MM.1S (cell line): ENCODE results near the gene RNF180.
A peak's percentile ranks its signal among the peaks of the same experiment; 100 is the strongest.
"Not testable (repeated sequence)": the region's sequence is repeated elsewhere in the genome, so short reads cannot be mapped to it uniquely, and the experiment has no call there.

Experiments
- DNase-seq: peaks from one replicate; pipeline ENCODE4 v3.0.0-alpha.2; 2015
- H2AFZ ChIP-seq: fragments of 300-600 bp; sonication (generic); 2 replicates; pipeline ENCODE4 v1.6.0; 2016; ENCODE audit warnings: antibody characterized with exemption, low read length
- H3F3A ChIP-seq: fragments of 300-600 bp; sonication (generic); 2 replicates; pipeline ENCODE4 v1.6.1; 2016; ENCODE audit warnings: mild to moderate bottlenecking, antibody characterized with exemption, low read length, moderate library complexity, mixed read lengths; ENCODE audit not compliant: insufficient read depth
- H3K27ac ChIP-seq: fragments of 300-600 bp; sonication (generic); 2 replicates; pipeline ENCODE4 v1.5.1; 2016; ENCODE audit warnings: mild to moderate bottlenecking, low read length
- H3K27me3 ChIP-seq: fragments of 300-600 bp; sonication (generic); replicated peaks from 2 replicates; pipeline ENCODE4 v1.6.0; 2016; ENCODE audit warnings: low read length; ENCODE audit not compliant: insufficient read depth
- H3K36me3 ChIP-seq: fragments of 300-600 bp; sonication (generic); replicated peaks from 2 replicates; pipeline ENCODE4 v1.6.1; 2016; ENCODE audit warnings: mild to moderate bottlenecking, low read length, mixed read lengths; ENCODE audit not compliant: insufficient read depth
- H3K4me1 ChIP-seq: fragments of 300-600 bp; sonication (generic); 2 replicates; pipeline ENCODE4 v1.6.1; 2016; ENCODE audit warnings: low read length, mixed read lengths
- H3K4me2 ChIP-seq: fragments of 300-600 bp; sonication (generic); 2 replicates; pipeline ENCODE4 v1.6.0; 2016; ENCODE audit warnings: low read depth, low read length
- H3K4me3 ChIP-seq: fragments of 300-600 bp; sonication (generic); 2 replicates; pipeline ENCODE4 v1.5.1; 2016; ENCODE audit warnings: low read length, mixed read lengths
- H3K79me2 ChIP-seq: fragments of 300-600 bp; sonication (generic); 2 replicates; pipeline ENCODE4 v1.6.1; 2016; ENCODE audit warnings: mixed run types, low read length, mixed read lengths
- H3K9ac ChIP-seq: fragments of 300-600 bp; sonication (generic); 2 replicates; pipeline ENCODE4 v1.6.1; 2016; ENCODE audit warnings: low read length, mixed read lengths
- H3K9me2 ChIP-seq: fragments of 300-600 bp; sonication (generic); replicated peaks from 2 replicates; pipeline ENCODE4 v1.6.1; 2016; ENCODE audit warnings: mild to moderate bottlenecking, low read length, mixed read lengths; ENCODE audit not compliant: insufficient read depth
- H3K9me3 ChIP-seq: fragments of 300-600 bp; sonication (generic); replicated peaks from 2 replicates; pipeline ENCODE4 v1.6.1; 2016; ENCODE audit warnings: mild to moderate bottlenecking, low read length, mixed read lengths; ENCODE audit not compliant: insufficient read depth
- H4K20me1 ChIP-seq: fragments of 300-600 bp; sonication (generic); 2 replicates; pipeline ENCODE4 v1.6.1; 2016; ENCODE audit warnings: mild to moderate bottlenecking, low read length, moderate library complexity, mixed read lengths; ENCODE audit not compliant: insufficient read depth
- EZH2 ChIP-seq: fragments of 300-600 bp; sonication (generic); optimal IDR thresholded peaks from 2 replicates; pipeline ENCODE3; 2017; ENCODE audit warnings: low read depth, mild to moderate bottlenecking, antibody characterized with exemption, low read length, mixed read lengths
- EZH2phosphoT487 ChIP-seq: fragments of 300-600 bp; sonication (generic); IDR thresholded peaks from 2 replicates; pipeline ENCODE4 v1.6.1; 2018; ENCODE audit warnings: antibody characterized with exemption, low read length
- TF ChIP-seq, protein P1 (sequence below): fragments of 300-600 bp; sonication (generic); IDR thresholded peaks from 2 replicates; pipeline ENCODE4 v1.5.1; 2016; ENCODE audit warnings: antibody characterized with exemption, low read length, mixed read lengths

The RNF180 gene

DNA sequence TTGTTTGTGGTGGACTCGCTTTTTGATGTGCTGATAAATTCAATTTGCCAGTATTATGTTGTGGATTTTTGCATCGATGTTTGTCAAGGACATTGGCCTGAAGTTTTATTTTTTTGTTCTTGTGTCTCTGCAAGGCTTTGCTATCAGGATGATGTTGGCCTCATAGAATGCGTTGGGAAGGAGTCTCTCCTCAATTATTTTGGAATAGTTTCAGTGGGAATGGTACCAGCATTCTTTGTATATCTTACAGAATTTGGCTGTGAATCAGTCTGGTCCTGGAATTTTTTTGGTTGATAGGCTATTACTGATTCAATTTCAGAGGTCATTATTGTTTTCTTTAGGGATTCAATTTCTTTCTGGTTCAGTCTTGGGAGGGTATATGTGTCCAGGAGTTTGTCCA, 198.8 kb downstream of the RNF180 start:
- Histone ChIP-seq H3K79me2 (no peaks in the 10 kb centered on the region), H3K4me2 (no peak overlapping the region), H3K4me3 (no peak overlapping the region), H3K27ac (no peak overlapping the region), H3K27me3 (no peaks in the 10 kb centered on the region), H3K9me3 (no peaks in the 10 kb centered on the region), H3K9me2 (no peaks in the 10 kb centered on the region), H2AFZ (no peak overlapping the region), H4K20me1 (no peaks in the 10 kb centered on the region), H3F3A (no peaks in the 10 kb centered on the region), H3K36me3 (no peaks in the 10 kb centered on the region), H3K4me1 (no peaks in the 10 kb centered on the region), H3K9ac (no peak overlapping the region)
- TF ChIP-seq, protein P1, sequence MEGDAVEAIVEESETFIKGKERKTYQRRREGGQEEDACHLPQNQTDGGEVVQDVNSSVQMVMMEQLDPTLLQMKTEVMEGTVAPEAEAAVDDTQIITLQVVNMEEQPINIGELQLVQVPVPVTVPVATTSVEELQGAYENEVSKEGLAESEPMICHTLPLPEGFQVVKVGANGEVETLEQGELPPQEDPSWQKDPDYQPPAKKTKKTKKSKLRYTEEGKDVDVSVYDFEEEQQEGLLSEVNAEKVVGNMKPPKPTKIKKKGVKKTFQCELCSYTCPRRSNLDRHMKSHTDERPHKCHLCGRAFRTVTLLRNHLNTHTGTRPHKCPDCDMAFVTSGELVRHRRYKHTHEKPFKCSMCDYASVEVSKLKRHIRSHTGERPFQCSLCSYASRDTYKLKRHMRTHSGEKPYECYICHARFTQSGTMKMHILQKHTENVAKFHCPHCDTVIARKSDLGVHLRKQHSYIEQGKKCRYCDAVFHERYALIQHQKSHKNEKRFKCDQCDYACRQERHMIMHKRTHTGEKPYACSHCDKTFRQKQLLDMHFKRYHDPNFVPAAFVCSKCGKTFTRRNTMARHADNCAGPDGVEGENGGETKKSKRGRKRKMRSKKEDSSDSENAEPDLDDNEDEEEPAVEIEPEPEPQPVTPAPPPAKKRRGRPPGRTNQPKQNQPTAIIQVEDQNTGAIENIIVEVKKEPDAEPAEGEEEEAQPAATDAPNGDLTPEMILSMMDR: no peak
- TF ChIP-seq EZH2 (no peak), EZH2phosphoT487 (no peak)
- DNase-seq: no peak

DNA sequence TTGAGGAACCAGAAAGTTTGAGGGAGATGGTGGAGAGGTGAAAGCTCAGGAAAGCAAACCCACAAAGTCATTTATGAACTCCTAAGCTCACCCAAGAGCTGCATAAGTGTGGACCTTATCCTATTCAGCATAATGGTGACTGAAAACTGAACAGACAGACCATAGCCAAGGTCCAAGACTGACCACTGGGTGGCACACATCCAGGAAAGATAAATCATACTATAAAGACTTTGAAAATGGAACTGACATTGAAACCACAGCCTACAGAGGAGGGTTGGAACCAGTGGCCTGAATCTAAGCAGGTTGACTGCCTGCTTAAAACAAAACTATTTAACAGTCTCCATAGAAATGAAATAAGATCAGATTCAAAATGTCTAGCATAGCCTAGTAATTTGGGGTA, 219.1 kb downstream of the RNF180 start:
- H3K4me2 ChIP-seq: no peak overlapping the region
- no peak for TF ChIP-seq EZH2phosphoT487
- TF ChIP-seq, protein P1: peak; percentile 58
- no peak for TF ChIP-seq EZH2
- no peaks in the 10 kb centered on the region for H3K27me3 ChIP-seq
- no peaks in the 10 kb centered on the region for H3K4me1 ChIP-seq
- no peaks in the 10 kb centered on the region for H4K20me1 ChIP-seq
- H3K4me3 ChIP-seq: no peak overlapping the region
- no peaks in the 10 kb centered on the region for H3K36me3 ChIP-seq
- no peak overlapping the region for H3K27ac ChIP-seq
- H3K9ac ChIP-seq: no peak overlapping the region
- DNase-seq: peak; percentile 66
- no peaks in the 10 kb centered on the region for H3K9me3 ChIP-seq
- no peak overlapping the region for H2AFZ ChIP-seq
- H3K79me2 ChIP-seq: no peaks in the 10 kb centered on the region
- H3F3A ChIP-seq: no peaks in the 10 kb centered on the region
- H3K9me2 ChIP-seq: no peaks in the 10 kb centered on the region

DNA sequence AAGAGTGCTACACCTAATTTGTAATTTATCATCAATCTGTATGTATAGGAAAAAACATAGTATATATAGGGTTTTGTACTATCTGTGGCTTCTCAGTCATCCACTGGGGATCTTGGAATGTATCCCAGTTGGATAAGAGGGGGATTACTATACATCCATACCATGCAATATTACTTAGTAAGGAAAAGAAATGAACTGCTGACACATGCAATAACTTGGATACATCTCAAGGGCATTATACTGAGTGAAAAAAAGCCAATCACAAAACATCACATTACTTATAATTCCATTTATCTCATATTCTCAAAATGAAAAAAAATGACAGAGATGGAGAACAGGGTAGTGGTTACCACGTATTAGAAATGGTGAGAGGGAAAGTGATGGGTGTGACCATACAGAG, 231.9 kb downstream of the RNF180 start:
- DNase-seq: no peak
- Histone ChIP-seq H3K4me3 (no peak overlapping the region), H3K9ac (no peak overlapping the region), H3K79me2 (no peaks in the 10 kb centered on the region), H3K9me2 (no peaks in the 10 kb centered on the region), H3K27me3 (no peaks in the 10 kb centered on the region), H4K20me1 (no peaks in the 10 kb centered on the region), H3K36me3 (no peaks in the 10 kb centered on the region), H2AFZ (no peak overlapping the region), H3K4me2 (no peak overlapping the region), H3F3A (no peaks in the 10 kb centered on the region), H3K27ac (no peak overlapping the region), H3K9me3 (no peaks in the 10 kb centered on the region), H3K4me1 (no peaks in the 10 kb centered on the region)
- no peak for TF ChIP-seq EZH2
- TF ChIP-seq EZH2phosphoT487: no peak
- TF ChIP-seq, protein P1: no peak

DNA sequence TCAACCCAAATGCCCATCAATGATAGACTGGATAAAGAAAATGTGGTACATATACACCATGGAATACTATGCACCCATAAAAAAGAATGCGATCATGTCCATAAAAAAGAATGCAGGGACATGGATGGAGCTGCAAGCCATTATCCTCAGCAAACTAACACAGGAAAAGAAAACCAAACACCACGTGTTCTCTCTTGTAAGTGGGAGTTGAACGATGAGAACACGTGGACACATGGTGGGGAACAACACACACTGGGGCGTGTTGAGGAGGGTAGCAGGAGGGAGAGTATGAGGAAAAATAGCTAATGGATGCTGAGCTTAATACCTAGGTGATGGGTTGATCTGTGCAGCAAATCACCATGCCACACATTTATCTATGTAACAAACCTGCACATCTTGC, 233.1 kb downstream of the RNF180 start:
- not testable (repeated sequence) for H3K4me3 ChIP-seq, H3K79me2 ChIP-seq, H3K27ac ChIP-seq, H3K36me3 ChIP-seq, H3K9me3 ChIP-seq, H3K4me1 ChIP-seq, H3K9me2 ChIP-seq, H4K20me1 ChIP-seq, H3K27me3 ChIP-seq, H3K4me2 ChIP-seq, H2AFZ ChIP-seq, H3K9ac ChIP-seq, H3F3A ChIP-seq, DNase-seq

DNA sequence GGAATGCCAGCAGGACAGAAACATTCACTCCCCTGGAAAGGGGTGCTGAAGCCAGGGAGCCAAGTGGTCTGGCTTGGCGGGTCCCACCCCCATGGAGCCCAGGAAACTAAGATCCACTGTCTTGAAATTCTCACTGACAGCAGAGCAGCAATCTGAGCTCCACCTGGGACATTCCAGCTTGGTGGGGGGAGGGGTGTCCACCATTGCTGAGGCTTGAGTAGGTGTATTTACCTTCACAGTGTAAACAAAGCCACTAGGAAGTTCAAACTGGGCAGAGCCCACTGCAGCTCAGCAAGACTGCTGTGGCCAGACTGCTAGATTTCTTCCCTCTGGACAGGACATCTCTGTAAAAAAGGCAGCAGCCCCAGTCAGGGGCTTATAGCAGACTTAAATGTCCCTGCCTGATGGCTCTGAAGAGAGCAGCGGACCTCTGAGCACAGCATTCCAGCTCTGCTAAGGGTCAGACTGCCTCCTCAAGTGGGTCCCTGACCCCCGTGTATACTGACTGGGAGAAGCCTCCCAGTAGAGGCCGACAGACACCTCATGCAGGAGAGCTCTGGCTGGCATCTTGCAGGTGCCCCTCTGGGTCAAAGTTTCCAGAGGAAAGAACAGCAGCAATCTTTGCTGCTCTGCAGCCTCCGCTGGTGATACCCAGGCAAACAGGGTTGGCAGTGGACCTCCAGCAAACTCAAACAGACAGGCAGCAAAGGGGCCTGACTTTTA, 241.6 kb downstream of the RNF180 start:
- H3K9me2 ChIP-seq, H3K4me2 ChIP-seq, H3K36me3 ChIP-seq, H3K27ac ChIP-seq, H4K20me1 ChIP-seq, H2AFZ ChIP-seq, H3K9ac ChIP-seq, H3K79me2 ChIP-seq, H3K4me1 ChIP-seq, H3K27me3 ChIP-seq, H3F3A ChIP-seq, H3K4me3 ChIP-seq, H3K9me3 ChIP-seq, DNase-seq: not testable (repeated sequence)
